OCI-LY7 (cell line): ENCODE results near the gene PRKRA.

Experiments
- CTCF ChIP-seq: fragments of 200-600 bp; sonication (generic); conservative IDR thresholded peaks from 2 replicates; pipeline ENCODE4 v1.5.1; 2014; ENCODE audit warnings: mild to moderate bottlenecking, antibody characterized with exemption, low read length, moderate library complexity, mixed read lengths
- EZH2phosphoT487 ChIP-seq: fragments of 200-600 bp; sonication (generic); IDR thresholded peaks from 2 replicates; pipeline ENCODE4 v1.6.1; 2018; ENCODE audit warnings: low read depth, borderline replicate concordance, mild to moderate bottlenecking, mixed run types, antibody characterized with exemption, low read length, moderate library complexity, mixed read lengths

- no peak for TF ChIP-seq CTCF
- no peak for TF ChIP-seq EZH2phosphoT487
Measured at GRCh38 chr2:178428396-178428806, 22.6 kb downstream of the PRKRA start.
